Stimulated activated naive CD4-positive, alpha-beta T cell treated with Interleukin-2 at 50 U/mL for 16 hours (primary cell): ENCODE results near the gene PIGN.
A peak's percentile ranks its signal among the peaks of the same experiment; 100 is the strongest.
"Not testable (repeated sequence)": the region's sequence is repeated elsewhere in the genome, so short reads cannot be mapped to it uniquely, and the experiment has no call there.

ENCODE experiments used
- DNase-seq: peaks from one replicate; lab custom pipeline; 2025; lab: John Stamatoyannopoulos, UW

Gene PIGN

DNA sequence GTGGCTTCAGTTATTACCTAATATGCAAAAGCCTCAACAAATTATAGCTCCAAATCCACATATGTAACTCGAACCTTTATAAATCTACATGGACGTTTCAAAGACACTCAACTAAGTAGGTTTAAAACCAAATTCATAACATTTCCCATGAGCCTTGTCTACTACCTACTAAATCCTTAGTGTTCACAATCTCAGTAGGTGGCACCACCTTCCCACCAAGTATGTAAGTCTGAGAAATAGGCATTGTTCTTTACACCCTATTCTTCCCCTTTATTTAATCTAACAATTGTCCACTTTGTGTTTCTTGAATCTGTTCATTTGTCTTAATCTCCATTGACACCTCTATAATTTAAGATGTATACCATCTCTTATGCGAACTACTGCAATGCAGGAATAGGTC is 4.6 kb downstream of the PIGN start:
- no peak for DNase-seq

DNA sequence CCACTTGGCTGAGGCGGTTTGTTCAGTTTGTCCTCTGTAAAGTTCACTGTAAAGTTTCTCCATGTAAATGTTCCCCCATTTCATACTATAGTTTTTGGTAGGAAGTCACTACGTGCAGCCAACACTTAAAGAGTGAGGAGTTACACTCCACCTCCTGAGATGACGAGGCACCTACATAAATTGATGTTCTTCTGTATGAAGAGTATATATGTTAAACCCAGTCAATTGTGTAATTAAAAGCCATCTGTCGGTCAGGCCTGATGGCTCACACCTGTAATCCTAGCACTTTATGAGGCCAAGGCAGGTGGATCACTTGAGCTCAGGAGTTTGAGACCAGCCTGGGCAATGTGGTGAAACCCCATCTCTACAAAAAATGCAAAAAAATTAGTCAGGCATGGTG is 7.6 kb downstream of the PIGN start:
- DNase-seq: no peak

DNA sequence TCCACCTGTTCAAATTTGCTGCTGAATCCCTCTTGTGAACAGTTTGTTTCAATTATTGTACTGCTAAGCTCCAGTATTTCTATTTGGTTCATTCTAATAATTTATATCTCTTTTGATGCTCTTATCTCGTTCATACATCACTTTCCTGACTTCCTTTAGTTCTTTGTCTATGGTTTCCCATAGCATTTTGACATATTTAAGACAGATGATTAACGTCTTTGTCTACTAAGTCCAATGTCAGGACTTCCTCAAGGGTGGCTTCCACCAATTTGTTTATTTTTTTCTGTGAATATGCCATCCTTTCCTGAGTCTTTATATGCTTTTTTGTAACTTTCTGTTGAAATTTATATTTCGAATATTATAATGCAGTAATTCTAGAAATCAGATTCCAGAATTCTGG is 9.6 kb downstream of the PIGN start:
- DNase-seq: no peak

DNA sequence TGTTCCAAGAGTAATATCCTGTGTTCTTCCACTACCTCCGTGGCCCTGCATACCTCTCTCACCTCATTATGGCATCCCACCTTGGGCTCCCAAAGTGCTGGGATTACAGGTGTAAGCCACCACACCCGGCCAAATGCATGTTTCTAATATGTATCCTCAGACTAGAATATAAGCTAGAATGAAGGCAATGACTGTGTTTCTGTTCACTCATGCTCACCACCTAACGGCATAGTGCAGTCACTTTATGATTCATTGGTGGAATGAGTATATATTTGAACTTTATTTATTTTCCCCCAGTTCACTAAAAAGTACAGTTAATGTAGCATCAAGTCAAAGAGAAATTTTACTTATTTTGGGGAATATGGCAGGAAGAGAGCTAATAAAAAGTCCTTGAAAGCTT is 11.3 kb downstream of the PIGN start:
- DNase-seq: no peak

DNA sequence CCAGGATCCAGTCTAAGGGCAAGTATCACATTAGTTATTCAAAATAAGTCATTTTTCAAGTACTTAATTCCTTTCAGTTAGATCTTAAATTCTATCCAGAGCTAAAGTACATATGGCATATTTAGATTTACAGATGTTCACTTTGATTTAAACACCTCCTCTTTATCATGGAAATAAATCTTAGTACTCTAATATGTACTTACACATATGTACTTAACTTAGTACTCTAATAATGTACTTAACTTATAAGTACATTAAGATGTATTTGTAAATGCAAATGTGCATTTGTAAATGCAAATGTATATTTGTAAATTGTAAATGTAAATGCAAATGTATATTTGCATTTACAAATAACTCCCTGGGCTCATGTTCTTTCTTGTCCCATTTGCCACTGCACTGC is 14.6 kb downstream of the PIGN start:
- DNase-seq: no peak

DNA sequence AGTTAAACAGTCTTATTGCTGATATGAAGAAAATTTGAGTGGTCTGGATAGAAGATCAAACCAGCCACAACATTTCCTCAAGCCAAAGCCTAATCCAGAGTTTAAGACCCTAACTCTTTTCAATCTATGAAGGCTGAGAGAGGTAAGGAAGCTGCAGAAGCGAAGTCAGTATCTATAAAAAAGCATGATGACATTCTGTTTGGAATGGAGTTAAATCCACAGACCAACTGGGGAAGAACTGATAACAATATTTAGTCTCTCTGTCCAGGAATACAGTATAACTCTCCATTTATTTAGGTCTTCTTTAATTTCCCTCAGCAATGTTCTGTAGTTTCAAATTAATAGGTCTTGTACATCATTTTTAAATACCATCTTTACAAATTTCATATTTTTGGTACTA is 16.0 kb downstream of the PIGN start:
- DNase-seq: no peak

DNA sequence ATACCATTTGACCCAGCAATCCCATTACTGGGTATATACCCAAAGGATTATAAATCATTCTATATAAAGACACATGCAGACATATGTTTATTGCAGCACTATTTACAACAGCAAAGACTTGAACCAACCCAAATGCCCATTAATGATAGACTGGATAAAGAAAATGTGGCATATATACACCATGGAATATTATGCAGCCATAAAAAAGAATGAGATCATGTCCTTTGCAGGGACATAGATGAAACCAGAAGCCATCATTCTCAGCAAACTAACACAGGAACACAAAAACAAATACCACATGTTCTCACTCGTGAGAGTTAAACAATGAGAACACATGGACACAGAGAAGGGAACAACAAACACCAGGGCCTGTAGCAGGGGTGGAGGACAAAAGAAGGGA is 20.3 kb downstream of the PIGN start:
- DNase-seq: not testable (repeated sequence)

DNA sequence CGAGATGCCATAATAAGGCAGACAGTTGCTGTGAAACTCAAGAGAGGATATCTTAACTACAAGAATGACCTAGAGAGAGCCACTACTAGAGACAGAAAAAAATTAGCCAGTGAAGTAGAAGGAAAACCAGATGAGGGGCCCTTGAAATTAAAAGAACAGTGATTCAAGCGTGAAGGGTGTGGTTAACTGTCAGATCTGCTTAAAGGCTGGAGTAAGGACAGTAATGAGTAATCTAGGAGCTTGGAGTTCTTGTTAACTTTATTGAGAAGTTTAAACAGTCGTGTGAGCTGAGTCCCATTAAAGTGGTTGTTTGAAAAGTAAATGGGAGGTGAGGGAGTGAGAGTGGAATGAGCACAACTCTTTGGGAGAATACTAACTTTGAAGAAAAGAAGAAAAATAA is 21.3 kb downstream of the PIGN start:
- no peak for DNase-seq

DNA sequence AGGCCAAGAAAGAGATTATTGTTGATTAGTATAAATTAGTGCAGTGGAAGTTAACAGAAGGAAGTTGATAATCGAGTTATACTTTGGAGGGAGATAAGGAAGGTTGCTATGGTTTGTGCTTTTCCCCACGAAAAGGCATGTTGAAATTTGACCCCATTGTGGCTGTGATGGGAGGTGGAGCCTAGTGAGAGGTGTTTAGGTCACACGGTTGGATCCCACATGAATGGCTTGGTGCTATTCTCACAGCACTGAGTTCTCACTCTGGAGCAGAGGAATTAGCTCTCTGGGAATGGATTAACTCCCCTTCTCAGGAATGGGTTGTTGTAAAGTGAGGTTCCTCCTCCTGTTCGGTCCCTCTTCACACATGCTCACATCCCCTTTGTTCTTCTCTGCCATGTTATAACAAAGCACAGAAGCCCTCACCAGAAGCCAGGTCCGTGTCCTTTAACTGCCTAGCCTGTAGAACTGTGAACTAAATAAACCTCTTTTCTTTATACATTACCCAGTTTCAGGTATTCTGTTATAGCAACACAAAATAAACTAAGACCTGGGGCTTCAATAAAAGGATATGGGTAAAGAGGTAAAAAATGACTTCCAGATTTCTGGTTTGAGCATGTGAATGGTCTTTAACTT is 21.9 kb downstream of the PIGN start:
- no peak for DNase-seq

DNA sequence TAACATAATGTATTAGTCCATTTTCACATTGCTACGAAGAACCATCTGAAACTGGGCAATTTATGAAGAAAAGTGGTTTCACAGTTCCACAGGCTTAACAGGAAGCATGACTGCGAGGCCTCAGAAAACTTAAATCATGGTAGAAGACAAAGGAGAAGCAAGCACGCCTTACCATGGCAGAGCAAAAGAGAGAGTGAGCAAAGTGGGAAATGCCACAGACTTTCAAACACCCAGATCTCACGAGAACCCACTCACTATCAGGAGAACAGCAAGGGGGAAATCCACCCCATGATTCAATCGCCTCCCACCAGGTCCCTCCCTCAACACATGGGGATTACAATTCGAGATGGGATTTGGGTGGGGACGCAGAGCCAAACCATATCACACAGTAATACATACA is 22.5 kb downstream of the PIGN start:
- DNase-seq: no peak

DNA sequence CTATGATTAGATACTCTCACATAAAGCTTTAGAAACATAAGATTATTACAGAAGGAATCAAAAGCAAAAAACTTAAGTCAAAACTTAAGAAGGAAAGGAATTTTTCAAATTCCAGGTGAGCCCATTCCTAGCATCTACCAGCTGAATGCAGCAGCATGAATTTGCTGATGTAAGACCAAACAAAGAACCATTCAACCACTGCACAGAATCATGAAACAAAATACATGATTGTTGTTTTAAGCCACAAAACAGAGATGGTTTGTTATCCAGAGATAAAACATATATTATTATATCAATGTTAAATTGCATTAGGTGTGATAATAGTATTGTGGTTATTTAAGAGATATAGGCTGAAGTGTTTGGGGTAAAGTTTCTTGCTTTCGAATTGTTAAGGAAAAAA is 29.0 kb downstream of the PIGN start:
- DNase-seq: no peak

DNA sequence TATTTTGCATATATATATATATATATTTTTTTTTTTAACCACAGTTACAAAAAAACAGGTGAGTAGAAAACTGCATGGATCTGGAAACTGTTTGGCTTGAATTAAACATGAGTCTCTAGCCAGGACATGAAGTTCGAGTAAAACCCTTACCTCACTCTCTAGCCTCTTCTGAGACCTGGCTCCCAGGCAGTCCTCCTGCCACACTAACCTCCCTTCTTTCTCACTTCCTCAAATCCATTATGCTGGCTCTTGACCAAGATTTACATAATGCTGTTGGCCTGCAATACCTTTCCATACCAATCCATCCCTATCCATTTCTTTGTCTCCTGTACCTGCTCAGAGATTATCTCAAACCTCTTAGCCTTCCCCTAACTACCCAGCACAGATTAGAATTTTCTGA is 34.0 kb downstream of the PIGN start:
- DNase-seq: no peak

DNA sequence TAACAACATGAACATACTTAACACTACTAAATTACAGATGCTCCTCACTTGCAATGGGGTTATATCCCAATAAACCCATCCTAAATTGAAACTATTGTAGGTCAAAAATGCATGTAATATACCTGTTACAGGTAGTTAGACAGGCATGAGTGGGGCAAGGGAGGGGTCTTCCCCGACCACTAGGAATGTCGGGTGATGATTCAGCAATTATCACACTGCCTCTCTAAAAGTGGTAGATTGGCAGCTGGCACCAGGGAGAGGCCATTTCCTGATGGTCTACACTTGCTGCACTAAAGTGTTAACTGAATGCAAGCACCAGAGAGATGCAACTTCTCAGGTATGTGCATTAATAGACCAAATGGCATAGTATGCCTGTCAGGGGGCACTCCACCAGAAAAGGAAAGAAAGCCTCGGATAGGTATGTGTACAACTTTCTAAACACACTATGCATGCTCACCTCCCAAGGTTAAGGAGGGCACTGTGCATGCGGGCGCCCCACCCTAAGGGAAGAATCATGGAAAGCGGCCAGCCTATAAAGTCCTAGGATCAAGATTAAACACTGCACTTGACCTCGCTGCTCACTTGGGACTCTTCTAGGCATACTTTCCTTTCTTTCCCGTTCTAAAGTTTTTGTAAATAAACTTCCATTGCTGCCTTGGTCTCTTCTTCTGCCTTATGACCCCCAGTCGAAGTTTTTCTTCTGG is 35.6 kb downstream of the PIGN start:
- DNase-seq: no peak

DNA sequence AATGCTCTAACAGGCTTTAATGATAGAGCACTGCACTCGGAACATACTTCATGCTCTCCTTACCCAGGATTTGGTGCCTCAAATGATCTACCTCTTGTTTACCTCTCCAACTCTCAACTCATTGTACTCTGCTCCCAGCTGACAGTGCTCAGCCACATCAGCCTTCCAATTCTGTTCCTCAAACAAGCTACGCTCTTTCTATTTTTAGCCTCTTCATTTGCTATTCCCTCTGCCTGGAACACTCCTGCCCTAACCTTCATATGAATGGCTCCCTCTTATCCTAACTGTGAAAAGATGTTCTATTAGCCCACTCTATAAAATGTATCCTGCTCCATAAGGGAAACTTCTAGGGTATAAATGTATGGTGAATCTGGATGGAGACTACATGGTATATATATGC is 42.5 kb downstream of the PIGN start:
- DNase-seq: no peak

DNA sequence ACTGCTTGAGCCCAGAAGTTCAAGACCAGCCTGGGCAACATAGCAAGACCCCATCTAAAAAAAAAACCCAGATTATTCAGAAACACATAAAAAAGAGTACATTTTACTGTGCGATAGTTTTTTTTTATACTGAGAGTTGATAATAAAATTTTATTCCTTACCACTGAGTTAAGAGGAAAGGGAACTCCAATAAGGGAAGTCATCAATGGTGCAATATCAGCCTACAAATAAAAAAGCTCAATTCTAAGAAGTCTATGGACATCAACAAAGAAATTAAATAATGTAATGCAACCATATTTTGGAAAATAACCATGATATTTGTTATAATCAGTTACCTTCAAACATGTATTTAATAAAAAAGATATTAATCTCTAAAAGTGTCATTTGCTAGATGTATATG is 46.6 kb downstream of the PIGN start:
- no peak for DNase-seq

DNA sequence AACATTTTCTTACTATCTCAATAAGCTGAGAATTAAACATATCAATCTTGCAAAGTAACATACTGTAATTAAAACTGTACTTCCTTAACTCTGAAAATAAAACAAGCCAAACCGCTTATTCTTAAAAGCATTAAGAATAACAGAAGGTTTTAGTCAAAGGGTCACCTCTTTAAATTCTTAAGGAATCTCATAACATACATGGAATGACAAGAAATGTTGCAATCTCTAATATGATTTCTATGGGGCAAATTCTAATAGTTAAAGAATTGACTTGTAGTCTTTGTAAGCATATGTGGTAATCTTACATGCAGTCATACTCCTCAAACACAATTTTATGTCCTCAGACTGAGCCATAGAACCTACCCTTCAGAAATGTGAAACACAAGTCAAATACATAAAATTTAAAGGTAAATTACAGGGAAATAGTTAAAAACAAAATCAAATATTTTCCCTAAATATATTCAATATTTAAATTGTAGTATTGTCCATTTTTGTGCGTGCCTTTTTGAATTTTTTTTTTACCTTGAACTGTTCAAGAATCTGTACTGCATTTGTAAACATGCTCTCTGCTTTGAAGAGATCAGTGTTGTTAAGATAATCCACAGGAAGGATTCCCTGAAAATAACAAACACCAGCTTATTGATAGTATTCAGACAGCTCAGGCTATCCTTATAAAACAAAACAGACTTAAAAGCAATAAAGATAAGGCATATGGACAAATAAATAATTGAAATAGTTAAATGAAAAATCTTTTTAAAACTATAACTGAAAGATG is 48.2 kb downstream of the PIGN start:
- DNase-seq: no peak

DNA sequence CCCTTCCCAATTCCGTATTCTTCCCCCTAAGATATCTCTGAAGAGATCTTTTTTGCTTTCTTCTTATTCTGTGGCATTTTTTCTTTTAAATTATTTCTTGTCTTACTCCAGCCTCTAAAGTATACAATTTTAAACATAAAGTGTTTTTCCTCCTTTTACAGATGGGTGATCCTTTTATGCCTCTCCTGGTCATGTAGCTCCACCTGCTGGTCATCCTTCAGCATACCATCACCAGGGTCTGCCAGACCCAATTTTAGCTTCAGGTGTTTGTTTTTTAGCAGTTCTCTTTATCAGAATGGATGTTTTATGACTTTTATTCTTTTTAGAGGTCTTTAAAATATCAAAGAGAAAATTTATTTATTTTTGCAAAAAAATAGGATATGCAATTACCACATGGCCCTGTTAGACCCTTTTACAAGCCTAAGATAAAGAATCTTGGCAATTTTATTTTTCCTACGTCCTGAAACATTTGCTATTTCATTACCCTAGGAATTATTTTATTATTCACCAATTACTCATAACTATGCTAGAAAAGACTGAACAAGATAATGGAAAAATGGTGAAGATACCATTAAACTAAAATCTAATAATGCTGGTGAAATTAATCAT is 55.5 kb downstream of the PIGN start:
- DNase-seq: peak; percentile 26

DNA sequence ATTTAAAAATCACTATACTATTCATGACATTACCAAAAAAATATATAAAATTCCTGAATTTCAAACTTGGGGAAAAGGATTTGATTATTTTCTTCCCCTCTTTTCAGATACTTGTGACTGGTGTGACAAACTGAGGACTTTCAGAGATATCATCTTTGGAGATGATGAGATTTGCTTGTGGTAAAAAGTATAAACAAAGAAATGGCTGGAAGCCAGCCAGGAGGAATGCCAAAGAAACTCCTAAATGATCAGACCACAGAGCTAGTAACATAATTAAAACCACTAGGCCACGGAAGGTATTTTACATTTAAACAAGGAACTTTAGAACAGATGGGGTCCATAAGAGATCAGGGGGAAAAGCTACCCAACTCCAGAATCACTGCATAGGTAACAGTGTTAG is 58.7 kb downstream of the PIGN start:
- no peak for DNase-seq

DNA sequence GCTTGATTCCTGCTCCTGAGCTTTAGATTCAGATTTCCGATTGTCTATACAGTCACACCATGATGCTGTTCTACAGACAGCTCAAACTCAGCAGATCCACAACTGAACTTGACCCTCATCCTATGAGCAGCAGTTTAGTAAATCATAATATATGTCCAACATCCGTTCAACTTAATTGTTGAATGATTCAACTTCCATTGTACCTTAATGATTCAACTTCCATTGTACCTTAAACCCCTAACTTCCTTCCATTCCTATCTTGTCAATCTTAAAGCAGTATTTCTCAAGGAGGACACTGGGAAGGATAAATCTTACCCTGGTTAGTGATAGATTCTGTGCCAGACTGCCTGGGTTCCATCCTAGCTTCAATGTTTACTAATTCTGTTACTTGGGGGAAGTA is 60.1 kb downstream of the PIGN start:
- no peak for DNase-seq

DNA sequence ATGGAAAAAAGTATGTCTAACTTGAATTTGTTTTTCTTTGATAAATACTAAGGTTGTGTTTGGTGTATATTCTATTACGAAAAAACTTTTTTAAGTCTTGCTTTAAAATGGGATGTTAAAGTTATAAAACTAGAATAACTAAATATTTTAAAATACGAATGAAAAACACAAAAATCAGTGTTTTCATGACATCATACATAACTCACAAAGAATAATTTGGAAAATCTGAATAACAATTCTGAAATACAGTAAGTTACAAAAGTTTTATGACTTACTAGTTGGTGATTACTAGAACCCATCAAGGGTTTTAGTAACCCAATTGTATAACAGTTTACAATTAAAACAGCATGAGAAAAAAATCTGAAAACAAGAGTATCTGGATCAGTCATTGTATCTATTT is 61.2 kb downstream of the PIGN start:
- DNase-seq: no peak

DNA sequence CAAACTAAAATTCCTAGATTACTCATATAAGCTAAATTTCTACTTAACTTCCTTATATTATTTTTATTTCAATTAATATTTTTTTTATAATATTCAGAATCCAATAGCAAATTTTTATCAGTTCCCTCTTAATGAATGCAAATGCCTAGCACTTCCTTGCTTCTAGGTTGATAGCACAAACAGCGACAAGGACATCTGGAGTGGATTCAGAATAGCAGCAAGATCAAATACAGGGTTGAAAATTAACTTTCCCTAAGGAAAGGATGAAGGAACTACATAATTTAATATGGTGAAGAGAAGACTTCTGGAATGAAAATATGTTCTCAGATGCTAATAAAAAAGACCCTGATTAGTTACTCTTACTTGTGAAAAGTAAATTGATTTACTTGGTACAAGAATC is 64.5 kb downstream of the PIGN start:
- no peak for DNase-seq

DNA sequence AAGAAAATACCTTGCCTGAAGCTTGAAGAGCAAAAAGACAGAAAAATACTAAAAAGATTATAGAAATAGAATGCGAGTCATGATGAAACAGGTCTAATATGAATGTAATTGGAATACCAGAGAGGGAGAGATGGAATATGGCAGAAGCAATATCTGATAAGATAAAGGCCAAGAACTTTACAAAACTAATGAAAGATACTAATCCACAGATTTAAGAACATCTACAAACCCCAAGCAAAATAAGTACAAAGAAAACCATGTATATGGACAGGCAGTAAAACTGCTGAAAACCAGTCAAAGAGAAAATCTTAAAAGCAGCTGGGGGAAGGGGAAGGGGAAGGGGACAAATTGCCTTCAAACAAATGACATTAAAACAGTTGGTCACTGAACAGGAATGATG is 67.0 kb downstream of the PIGN start:
- no peak for DNase-seq

DNA sequence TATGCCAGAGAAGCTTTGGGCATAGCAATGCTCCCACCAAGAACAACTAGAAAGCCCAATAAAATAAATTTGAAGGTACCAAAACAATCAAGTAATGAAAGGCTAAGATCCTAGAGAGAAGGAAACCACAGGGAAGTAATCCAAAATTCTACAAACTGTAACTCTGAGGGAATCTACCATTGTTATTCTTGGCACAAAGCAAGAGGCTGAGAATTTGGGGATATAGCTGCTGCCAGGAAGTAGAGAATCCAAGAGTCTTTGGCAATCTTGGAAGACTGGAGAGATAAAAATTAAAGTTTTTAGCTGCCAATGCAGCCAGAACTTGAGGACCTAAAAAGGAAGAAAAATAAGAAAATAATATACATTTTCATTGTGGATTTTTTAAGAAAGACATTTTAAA is 68.5 kb downstream of the PIGN start:
- DNase-seq: no peak
